GOT3 (cell line): ENCODE results near the gene LAYN.

ENCODE experiments used
- DNase-seq: peaks from one replicate; lab custom pipeline; 2025; ENCODE audit warnings: mixed read lengths; lab: John Stamatoyannopoulos, UW

LAYN gene

DNA sequence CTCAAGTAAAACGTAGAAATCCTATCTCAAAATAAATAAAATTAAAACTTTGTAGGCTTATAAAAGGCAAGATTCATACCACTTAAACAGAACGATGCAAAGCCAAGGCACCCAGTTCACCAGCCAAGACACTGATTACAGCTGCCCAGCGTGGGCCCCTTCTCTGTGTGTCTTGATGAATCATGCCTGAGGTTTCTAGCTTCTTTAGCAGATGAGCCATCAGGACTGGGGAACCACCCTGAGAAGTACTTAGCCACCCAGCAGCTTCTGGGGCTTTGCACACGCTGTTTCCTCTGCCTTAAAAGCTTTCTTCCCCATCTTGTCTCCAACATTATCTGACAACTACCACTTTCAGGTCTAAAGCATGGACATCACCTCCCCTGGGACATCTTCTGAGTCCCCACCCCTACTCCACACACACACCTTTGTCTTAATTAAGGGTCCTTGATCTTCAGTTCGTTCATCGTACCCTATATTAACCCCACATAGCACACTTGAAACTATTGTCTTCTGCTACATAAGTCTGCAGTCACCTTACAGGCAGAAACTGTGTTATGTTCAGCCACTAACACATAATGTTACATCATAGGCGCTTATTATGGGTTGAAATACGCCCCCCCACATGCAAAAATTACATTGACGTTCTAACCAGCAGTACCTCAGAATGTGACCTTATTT, 8.7 kb upstream of the LAYN start:
- DNase-seq: peak; percentile 22

DNA sequence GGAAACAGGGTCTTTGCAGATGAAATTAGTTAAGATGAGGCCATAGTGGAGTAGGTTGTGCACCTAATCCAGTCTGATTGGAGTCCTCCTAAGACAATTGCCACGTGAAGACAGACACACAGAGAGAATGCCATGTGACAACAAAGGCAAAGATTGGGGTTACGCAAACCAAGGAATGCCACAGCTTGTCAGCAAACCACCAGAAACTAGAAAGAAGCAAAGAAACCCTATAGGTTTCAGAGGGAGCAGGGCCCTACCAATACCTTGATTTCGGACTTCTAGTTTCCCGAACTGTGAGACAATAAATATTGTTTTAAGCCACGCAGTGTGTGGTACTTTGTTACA, 8.2 kb upstream of the LAYN start:
- DNase-seq: no peak

DNA sequence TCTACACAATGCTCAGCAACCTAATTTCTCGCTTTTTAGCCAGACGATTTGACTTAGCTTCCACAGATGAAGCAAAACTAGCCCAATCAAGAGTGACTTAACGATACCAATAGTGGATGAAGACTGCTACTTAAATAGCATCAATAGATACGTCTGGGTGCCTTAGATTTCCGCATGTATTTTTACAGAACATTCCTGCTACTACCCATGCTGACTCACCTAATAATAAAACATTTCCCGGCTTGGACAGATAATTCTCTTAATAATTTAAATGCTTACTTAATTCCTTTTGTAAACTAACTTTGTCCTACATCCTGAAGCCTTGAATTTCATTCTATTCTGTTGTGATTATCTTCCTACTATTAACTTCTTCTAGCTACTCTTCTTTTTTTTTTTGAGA, 5.2 kb upstream of the LAYN start:
- no peak for DNase-seq

DNA sequence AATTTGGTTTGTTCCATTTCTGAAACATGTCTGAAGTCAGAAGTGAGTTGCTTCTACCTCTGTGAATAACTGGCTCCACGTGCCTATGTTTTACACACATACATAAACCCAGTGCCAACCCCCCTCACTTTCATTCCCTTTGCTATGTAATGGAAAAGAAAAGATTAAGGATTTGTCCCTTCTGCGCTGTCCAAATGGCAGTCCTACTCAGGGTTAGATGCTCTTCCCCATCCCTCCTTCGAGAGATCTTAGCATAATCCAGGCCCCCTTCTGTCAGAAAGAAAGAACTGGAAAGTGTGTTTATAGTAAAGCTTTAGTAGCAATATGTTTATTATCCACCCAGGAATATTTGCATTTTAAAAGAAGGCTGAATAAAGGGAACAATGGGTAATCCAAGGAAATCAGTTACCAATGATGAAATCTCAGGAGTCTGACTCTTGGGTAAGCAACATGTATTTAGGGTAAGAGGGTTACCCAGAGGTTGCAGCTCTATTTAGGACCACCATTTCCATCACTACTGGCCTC, 3.1 kb upstream of the LAYN start:
- DNase-seq: no peak

DNA sequence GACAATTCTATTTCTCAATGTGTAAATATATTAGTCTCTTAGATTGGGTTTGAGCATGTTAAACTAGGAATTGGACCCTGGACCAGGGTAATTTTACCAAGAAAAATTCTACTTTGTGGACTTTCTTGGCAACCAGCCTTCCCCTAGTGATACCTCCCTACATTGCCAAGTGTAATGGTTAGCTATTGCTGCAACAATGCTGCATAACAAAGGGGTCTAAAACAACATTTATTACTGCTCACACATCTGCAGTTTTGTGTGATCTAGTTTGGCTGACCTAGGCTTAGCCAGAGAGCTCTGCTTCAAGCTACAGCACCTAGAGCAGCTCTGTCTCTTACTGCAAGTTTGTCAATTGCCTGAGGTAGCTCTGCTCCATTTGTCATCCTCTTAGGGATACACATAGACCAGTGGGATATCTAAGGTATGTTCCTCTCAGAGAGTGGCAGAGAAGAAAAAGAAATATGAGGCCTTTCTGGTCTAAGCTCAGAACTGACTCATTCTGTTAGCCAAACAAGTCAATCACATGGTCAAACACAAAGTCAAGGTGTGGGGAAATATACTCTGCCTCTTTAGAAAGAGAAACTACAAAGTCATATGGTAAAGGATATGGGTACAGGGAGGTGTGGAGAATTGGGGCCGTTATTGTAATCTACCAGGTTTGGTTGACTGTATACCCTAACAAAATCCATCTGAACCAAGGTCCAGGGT, 2.0 kb upstream of the LAYN start:
- no peak for DNase-seq

DNA sequence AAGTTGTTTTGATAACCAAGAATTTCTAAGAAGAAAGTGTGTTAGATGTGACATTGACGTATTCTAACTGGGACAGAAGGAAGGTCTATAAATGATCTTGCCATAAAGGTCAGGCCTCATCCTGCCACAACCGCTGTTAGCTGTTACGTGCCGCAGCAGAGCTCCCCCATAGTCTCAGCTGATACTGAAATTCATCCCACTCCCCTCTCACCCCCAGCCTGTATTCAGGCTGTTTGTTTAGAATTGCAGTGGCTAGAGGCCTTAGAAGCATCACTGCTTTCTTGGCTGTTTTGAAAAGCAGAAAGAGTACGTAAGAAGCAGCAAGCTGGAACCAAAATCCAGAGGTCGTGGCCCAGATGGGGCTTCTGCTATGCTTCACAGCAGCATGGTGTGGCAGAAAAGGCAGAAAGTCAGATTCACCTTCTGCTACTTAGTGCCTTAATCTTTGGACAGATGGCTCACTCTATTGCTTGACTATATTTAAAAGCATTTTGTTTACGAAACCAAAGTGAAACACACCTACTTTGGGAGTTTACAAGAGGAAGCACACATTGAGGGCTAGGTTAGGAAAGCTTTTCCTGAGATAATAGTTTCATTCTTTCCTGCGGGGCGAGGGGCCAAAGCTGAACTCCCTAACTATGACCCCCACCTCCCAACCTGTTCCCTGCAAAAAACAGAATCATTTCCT, 950 bp upstream of the LAYN start:
- DNase-seq: no peak

DNA sequence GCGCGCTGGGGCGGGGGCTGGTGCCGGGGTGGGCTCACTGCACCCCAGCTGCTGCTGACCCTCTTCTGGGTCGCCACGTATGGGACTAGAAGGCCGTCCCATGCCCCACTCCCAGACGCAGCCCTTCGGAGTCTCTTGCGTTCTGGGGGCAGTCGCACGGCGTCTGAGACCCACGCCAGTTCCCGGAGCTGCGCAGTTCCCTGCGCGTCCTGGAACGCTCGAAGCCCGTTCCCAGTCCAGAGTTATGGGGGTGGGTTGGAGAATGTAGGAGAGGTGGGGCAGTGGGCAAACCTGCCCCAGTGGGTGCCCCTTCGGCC, 375 bp downstream of the LAYN start:
- no peak for DNase-seq

DNA sequence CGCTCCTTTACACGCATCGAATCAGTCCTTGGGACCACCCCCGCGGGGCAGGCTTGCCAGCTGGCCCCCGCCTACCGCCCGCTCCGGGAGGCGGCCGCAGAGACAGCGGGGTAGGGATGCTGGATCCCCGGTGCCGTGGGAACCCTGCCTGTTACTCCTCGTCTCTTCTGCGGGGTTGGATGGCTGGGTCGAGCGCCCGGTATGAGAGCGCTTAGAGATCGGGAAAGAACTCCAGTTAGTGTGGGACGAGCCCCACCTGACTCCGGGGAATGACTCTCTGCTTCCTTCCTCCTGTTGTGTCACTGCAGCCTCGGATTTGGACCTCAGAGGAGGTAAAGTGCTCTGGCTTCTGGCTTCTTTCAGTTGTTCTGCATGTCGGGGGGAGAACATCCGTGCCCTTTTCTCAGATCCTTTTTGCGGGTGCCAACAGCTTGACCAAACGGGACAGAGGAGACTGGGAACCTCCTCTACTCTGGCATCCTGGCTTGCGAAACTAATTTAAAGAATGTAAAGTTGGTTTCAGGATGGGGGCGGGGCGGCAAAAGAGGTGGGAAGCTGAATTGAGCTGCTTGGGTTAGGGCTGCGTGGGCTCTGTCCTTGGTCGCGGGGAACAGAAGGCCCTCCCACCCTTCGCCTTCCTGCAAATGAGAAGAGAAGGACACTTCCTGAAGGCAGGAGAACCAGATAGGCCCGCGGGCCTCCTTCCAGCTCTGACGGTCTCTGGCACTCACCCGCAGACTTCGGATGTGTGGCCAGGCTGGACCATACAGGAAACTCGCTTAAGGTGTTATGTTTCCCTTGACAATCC, 938 bp downstream of the LAYN start:
- no peak for DNase-seq

DNA sequence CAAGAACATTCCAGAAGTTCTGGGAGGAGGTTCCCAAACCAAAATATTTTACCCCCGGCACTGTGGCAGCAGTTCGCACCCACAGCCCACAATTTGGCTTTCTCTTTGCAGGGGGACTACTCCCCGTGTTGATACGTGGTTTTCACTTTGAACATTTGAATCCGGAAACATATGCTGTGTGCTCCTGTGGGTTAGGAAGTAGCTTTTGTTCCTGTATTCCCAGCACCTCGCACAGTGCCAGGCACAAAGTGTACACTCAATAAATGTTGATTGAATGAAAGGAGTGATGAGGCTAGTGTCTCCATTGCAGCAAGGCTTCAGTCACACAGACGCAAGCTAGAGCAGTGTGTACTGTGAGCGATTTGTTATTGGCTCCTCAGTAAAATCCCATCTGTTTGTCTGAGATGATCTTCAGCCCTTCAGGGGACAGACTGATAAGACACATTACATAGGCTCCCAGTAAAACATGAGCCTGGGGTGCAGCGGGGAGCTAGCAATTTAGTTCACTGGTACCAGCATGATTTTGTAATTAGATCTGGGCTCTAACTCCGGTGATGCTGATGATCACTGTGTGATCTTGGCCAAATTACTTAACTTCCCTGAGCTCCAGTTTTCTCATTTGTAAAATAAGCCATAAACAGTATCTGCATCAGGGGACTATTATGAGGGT, 2.2 kb downstream of the LAYN start:
- DNase-seq: no peak

DNA sequence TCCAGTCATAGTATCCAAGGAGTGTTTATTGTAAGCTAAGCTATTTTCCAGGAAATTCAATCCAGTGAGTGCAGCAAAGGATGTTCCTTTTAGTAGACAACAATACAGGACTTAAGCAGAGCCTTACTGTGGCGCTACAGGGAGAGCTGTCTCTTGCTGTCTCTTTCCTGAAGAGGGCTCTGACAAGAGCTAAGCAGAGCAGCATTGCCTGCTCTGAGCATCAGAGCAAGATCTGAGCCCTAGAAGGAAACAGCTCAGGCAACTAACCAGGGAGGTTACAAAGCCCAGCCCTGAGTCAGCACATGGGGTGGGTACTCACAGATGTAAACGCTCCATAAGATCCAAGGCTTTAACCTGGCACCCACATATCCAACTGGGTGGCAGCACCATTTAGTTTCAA, 8.0 kb downstream of the LAYN start:
- DNase-seq: no peak

DNA sequence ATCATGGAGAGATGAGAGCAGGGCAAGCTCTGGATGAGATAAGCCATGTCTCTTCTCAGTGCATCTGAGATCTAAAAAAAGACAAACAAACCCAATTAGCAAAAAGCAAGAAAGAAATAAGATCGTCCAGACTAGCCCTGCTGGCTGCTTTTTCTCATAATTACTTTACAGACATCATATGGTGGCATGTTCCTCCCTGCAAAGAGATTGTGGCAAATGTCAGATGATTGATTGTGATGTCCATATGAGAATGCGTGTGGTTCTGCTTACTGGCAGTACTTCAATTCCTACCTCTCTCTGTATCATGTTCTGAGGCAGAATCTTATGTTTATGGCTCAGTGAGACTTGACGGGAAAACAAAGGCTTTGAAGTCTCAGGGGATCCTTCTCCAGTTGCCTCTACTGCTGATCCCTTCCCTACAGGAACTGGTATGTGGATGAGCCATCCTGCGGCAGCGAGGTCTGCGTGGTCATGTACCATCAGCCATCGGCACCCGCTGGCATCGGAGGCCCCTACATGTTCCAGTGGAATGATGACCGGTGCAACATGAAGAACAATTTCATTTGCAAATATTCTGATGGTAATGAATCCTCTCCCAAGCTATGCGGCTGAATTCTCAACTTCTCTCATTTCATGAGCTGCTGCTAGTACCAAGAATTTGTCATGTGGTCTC, 8.8 kb downstream of the LAYN start:
- DNase-seq: no peak

DNA sequence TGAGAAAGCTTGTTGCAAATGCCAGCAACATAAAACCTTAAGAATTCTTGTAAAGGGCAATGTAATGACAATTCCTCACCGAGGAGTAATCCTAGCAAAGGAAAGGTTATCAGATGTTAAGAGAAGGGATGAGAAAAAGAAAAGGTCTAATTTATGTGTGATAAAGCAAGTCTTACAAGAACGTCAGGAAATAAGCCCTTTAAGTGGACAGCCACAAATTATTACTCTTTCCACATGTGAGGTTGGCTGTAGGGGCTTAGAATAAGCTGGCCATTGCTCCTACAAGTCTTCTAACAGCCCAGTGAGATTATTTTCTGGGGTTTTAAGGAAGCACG, 9.3 kb downstream of the LAYN start:
- DNase-seq: no peak

DNA sequence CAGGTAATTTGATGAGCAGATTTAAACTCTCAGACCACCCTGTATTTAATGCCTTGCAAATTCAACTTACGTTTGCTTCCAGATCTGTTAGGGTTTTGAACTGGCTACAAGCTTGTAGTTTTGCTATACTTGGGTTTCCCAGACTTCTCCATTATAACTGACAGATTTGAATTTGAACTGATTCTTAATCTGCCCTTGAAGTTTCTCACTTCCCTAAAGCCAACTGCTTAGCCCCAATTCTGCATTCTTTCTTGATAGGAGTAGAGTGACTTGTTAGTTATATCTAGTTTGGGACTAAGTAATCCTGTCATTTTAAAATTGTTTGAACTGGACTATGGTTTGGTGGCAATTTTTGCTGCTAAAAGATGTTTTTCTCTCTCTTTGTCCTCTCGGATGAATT, 9.7 kb downstream of the LAYN start:
- DNase-seq: no peak

DNA sequence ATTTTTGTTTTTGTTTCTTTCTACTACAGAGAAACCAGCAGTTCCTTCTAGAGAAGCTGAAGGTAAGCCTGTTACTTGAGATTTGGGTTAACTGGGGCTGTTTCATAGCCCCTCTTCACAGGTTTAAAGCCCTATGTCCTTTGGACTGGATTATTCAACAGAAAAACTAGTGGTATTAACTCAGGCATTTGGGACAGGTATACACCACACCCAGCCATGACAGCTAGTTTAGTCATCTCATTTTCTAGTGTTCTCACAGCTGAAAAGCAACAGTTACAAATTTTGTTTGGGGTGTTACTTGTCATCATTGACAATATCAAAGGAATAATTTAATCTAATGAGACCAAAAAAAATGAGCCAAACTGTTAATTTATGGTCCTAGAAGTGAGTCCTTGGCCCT, 14.0 kb downstream of the LAYN start:
- no peak for DNase-seq

DNA sequence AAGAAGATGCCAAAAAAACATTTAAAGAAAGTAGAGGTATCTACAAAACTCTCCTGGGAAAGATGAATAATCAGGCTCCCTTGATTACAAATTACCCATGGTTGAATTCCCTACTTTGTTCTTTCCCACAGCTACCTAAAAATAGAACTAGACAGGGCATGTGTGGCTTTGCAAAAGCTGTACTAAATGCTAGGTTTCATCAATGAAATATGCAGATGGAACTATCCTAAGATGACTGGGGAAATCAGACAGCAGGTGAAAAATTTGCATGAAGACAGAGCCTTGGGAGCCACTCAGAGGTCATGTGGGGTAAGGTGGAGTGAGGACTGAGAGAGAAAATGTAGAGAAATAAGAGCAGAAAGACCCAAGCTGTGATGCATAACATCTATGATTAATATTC, 14.7 kb downstream of the LAYN start:
- DNase-seq: no peak

DNA sequence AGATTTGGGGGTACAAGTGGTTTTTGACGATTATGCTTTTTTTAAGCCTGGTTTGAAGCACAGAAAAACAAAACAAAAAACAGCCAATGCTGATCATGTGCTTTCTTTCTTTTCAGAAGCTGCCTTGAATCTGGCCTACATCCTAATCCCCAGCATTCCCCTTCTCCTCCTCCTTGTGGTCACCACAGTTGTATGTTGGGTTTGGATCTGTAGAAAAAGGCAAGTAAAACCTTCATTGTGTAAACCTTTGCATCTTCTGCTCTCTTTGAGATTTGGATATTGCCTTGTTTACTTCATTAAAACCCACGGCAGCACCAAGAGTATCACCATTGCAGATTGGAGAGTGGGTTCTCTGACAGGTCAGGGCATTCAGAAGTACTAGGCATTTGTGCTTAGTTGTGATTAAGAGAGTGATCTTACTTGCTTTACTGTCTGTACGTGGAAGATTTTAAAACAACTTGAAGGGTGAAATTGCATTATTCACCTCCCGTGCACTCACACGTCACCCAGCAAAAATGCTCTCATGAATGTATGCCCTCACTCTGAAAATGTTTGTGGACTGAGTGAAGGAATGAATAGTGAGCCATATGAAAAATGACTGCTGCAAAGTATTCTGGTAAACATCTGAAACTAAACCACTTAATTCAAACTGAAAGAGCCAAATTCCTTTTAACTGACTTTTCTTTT, 17.0 kb downstream of the LAYN start:
- DNase-seq: no peak

DNA sequence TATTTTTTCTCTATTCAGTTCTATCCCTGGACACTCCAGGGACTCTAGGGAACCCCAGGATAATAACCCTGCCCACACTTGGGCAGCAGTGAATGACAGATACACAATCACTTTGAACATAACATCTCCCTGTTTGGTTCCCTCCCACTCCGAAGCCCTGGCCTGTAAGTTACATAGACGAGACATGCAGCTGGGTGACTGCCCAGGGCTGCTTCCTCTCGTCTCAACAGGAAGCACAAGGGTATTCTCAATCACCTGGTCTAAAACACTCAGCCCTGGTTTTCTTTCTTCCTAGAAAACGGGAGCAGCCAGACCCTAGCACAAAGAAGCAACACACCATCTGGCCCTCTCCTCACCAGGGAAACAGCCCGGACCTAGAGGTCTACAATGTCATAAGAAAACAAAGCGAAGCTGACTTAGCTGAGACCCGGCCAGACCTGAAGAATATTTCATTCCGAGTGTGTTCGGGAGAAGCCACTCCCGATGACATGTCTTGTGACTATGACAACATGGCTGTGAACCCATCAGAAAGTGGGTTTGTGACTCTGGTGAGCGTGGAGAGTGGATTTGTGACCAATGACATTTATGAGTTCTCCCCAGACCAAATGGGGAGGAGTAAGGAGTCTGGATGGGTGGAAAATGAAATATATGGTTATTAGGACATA, 19.4 kb downstream of the LAYN start:
- DNase-seq: no peak

DNA sequence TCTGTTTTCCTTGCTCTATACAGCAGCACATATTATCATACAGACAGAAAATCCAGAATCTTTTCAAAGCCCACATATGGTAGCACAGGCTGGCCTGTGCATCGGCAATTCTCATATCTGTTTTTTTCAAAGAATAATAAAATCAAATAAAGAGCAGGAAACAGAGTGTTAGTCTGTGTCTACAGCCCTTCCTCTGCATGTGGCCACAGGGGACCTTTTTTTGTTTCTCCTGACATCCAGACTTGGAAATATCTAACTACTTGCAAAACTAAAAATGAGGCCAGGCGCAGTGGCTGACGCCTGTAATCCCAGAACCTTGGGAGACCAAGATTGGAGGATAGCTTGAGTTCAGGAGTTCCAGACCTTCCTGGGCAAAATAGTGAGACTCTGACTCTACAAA, 20.3 kb downstream of the LAYN start:
- no peak for DNase-seq

DNA sequence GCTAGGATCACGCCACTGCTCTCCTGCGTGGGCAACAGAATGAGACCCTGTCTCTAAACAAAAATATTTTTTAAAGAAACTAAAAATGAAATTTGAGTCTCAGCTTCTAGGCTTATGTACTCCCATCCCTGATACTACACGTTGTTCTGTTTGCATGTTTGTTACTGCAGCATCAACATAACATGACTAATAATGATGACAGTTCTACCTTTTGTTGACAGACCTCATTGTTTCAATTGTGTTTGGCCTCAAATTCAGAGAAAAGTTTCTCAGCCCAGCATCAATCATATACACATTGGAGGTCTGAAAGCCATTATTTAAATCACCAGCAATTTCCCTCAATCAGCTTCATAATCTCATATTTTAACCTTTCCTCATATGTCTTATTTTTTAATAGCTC, 20.8 kb downstream of the LAYN start:
- DNase-seq: no peak

DNA sequence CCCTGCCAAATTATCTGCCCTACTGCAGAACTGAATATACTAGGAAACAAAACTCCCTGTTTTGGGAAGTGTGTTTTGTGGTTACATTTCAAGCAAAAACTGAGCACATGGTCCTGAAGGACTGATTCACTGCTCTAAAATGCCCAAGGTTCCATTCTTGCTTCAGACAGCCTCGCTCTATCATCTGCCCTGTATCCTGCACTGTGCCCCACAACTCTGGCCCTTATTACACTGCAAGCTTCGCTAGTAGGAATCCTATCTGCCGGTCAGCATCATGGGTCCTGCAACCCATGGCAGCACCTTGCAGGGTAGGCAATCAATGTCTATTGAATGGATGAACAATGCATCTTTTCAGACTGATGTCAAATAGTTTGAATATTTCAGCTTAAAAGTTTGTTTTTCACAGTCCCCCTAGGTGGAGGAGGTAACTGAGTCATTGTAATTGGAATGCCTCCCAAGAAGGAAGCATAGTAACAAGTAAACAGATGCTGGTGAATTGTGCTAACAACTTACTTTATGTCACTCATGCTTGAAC, 21.3 kb downstream of the LAYN start:
- no peak for DNase-seq
